Jurkat, Clone E6-1 (cell line): ENCODE measurements around the gene STYXL1.

ENCODE experiments used
- DNase-seq: peaks from one replicate; pipeline ENCODE4 v3.0.0-alpha.2; 2011; ENCODE audit warnings: low read depth, low spot score
- H3K4me3 ChIP-seq: 2 replicates; pipeline ENCODE4 v1.5.1; 2011; ENCODE audit warnings: mild to moderate bottlenecking, low read length, control low read depth, moderate library complexity

The STYXL1 gene

GRCh38 chr7:75984130-75985008, 63.4 kb downstream of the STYXL1 start:
- H3K4me3 ChIP-seq = no peak overlapping the region
- no peak for DNase-seq

GRCh38 chr7:75983471-75984129, 64.2 kb downstream of the STYXL1 start:
- H3K4me3 ChIP-seq = no peak overlapping the region
- no peak for DNase-seq

GRCh38 chr7:75982306-75983064, 65.3 kb downstream of the STYXL1 start:
- DNase-seq = no peak
- no peak overlapping the region for H3K4me3 ChIP-seq

- no peak for DNase-seq
Measured at GRCh38 chr7:75981453-75982305, 66.1 kb downstream of the STYXL1 start.

DNA sequence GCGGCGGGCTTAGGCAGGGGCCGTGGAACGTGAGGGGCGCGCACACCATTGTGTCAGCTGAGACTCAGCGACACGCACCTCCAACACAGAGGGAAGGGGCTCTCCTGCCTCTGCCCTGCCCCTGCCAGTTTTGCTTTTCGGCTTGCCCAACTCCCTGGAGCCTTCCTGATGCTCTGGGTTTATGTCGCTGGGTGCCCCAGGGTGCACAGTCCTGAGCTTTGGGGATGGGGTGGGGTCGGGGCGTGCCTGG, 66.7 kb downstream of the STYXL1 start:
- no peak for DNase-seq
- H3K4me3 ChIP-seq = no peak overlapping the region

More at GRCh38 chr7:75981453-75982305, 66.1 kb downstream of the STYXL1 start:
- H3K4me3 ChIP-seq = no peak overlapping the region

- DNase-seq = no peak
- no peak overlapping the region for H3K4me3 ChIP-seq
Measured at GRCh38 chr7:75980430-75981202, 67.2 kb downstream of the STYXL1 start.

DNA sequence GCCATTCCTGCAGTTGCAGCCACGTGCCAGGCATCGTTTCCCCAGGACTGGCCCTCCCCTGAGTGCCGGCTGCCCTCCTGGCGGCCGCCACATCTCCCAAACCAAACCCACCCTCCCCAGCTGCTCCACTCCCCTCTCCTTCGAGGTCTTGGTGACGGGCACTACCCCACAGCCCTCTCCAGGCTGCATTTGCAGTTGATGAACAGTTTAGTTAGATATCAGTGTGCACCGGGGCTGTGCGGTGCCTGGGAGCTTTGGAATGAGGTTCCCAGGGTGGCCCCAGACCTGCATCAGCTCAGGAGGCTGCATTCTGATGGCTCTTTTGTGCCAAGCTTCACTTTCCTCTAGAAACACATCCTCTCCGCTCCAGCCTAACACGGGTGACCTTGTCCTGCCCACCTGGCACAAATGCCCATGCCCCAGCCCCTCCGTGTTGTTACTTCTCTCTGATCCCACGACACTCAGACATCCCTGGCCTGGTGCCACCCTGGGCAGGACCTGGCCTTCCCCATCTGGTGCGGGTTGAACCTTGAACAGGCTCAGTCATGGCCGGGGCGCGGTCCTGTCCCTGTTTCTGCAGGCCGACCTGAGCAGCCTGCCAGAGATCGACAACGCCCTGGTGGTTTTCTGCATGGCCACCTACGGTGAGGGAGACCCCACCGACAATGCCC, 67.9 kb downstream of the STYXL1 start:
- DNase-seq = no peak
- H3K4me3 ChIP-seq = no peak overlapping the region

DNA sequence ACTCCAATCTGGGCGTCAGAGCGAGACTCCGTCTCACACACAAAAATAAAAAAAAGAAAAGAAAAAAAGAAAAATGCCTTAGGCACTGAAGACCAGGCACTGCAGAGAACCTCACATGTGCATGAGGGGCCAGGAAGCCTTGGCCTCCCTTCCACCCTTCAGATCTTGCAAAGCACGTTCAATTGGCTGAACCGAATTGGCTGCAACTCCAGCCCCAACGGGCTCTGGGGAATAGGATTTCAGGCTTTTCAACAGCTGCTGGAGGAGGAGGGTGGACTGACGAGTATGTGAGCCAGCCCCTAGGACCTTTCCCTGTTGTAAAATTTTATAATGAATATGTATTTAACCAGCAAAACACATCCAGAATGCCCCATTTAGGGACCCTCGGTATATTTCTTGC, 70.1 kb downstream of the STYXL1 start:
- DNase-seq = no peak
- H3K4me3 ChIP-seq = no peak overlapping the region

- DNase-seq = no peak
- no peak overlapping the region for H3K4me3 ChIP-seq
Measured at GRCh38 chr7:75971961-75972763, 75.6 kb downstream of the STYXL1 start.

GRCh38 chr7:75971309-75971960, 76.4 kb downstream of the STYXL1 start:
- no peak for DNase-seq
- H3K4me3 ChIP-seq = no peak overlapping the region

- no peak overlapping the region for H3K4me3 ChIP-seq
- no peak for DNase-seq
Measured at GRCh38 chr7:75969704-75970498, 77.9 kb downstream of the STYXL1 start.

- no peak for DNase-seq
- no peak overlapping the region for H3K4me3 ChIP-seq
Measured at GRCh38 chr7:75969182-75969581, 78.6 kb downstream of the STYXL1 start.

GRCh38 chr7:75968561-75969001, 79.2 kb downstream of the STYXL1 start:
- no peak for DNase-seq
- no peak overlapping the region for H3K4me3 ChIP-seq

DNA sequence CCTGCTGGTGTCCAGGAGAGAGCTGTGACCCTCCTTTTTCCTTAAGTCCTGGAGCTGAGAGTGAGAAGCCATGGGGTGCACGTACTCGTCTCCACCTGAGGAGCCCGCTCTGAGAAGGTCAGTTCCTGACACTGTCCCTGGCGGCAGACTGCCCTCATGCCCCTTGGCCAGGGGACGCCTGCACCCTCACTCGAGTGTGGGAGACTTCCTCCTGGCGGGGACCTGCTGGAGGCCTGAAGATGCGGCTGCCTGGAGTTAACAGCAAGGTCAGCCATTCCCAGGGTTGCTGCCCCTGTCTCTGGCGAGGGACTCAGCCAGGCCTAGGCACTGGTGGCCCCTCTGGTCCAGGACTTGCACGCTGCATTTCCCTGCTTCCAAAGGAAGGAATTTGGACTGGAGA, 79.8 kb downstream of the STYXL1 start:
- DNase-seq = no peak
- no peak overlapping the region for H3K4me3 ChIP-seq

GRCh38 chr7:75967487-75967997, 80.3 kb downstream of the STYXL1 start:
- DNase-seq = no peak
- no peak overlapping the region for H3K4me3 ChIP-seq

DNA sequence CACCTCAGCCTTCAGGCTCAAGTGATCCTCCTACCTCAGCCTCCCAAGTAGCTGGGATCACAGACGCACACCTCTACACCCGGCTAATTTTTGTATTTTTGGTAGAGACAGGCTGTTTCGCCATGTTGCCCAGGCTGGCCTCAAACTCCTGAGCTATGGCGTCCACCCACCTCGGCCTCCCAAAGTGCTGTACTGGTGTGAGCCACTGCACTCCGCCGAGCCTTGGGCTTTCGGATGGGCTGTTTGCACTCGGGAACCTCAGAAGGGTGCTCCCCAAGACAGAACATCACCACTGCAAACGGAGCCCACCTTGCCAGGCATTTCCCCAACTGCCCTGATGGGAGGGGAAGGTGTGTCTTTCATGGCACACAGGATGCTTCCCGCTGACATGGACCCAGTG, 80.7 kb downstream of the STYXL1 start:
- H3K4me3 ChIP-seq = no peak overlapping the region
- no peak for DNase-seq
